OCI-LY1 (cell line): ENCODE data around the gene XPR1.

ENCODE experiments used
- CTCF ChIP-seq: fragments of 200-600 bp; sonication (generic), shearing (Covaris generic); IDR thresholded peaks from 2 replicates; pipeline ENCODE4 v1.5.1; 2017; ENCODE audit warnings: mild to moderate bottlenecking, antibody characterized with exemption, low read length, moderate library complexity, mixed read lengths
- EZH2 ChIP-seq: fragments of 200-600 bp; sonication (generic), shearing (Covaris generic); IDR thresholded peaks from 2 replicates; pipeline ENCODE4 v1.8.0; 2017; ENCODE audit warnings: borderline replicate concordance, mixed run types, mild to moderate bottlenecking, antibody characterized with exemption, low read length, moderate library complexity, mixed read lengths

- no peak for TF ChIP-seq CTCF
- no peak for TF ChIP-seq EZH2
These were observed 9.8 kb downstream of the XPR1 start for GRCh38 chr1:180641662-180642061.
